Peyer's patch (tissue), 4 donors: ENCODE data around the gene IL6.

Experiments
- POLR2A ChIP-seq, 2 donors: fragments of 450-650 bp; IDR thresholded peaks; one replicate each; pipeline ENCODE4 v1.5.1; 2017; ENCODE audit warnings: antibody characterized with exemption in 2 of 2, mild to moderate bottlenecking in 2 of 2, moderate library complexity in 2 of 2
- TF ChIP-seq, protein P1 (sequence below), 6 experiments: fragments of 450-650 bp in 4 of 6; fragments of 200-600 bp in 2 of 6; sonication (generic) in 1 of 6; IDR thresholded peaks; one replicate each; pipeline ENCODE4 v1.5.1; 2017 to 2019; ENCODE audit warnings: antibody characterized with exemption in 6 of 6, mild to moderate bottlenecking in 3 of 6, moderate library complexity in 1 of 6

DNA sequence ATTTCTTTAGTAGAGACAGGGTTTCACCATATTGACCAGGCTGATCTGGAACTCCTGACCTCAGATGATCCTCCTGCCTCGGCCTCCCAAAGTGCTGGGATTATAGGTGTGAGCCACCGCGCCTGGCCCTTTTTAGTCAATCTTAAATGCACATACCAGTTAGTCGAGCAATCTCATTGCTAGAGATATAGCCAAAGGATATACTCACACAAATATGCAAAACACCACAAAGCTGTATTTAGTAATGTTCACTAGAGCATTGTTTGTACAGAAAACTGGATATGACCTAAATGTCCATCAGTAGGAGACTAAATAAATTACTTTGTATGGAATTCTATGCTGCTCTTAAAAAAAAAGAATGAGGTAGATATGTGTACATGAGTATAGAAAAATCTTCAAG, 24.5 kb upstream of the IL6 start:
- TF ChIP-seq, protein P1, sequence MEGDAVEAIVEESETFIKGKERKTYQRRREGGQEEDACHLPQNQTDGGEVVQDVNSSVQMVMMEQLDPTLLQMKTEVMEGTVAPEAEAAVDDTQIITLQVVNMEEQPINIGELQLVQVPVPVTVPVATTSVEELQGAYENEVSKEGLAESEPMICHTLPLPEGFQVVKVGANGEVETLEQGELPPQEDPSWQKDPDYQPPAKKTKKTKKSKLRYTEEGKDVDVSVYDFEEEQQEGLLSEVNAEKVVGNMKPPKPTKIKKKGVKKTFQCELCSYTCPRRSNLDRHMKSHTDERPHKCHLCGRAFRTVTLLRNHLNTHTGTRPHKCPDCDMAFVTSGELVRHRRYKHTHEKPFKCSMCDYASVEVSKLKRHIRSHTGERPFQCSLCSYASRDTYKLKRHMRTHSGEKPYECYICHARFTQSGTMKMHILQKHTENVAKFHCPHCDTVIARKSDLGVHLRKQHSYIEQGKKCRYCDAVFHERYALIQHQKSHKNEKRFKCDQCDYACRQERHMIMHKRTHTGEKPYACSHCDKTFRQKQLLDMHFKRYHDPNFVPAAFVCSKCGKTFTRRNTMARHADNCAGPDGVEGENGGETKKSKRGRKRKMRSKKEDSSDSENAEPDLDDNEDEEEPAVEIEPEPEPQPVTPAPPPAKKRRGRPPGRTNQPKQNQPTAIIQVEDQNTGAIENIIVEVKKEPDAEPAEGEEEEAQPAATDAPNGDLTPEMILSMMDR (IDR thresholded peaks at IDR 0.05) = no peak
- no peak for TF ChIP-seq POLR2A (IDR thresholded peaks at IDR 0.05)
